ENCODE data around the gene RCAN2.

DNA sequence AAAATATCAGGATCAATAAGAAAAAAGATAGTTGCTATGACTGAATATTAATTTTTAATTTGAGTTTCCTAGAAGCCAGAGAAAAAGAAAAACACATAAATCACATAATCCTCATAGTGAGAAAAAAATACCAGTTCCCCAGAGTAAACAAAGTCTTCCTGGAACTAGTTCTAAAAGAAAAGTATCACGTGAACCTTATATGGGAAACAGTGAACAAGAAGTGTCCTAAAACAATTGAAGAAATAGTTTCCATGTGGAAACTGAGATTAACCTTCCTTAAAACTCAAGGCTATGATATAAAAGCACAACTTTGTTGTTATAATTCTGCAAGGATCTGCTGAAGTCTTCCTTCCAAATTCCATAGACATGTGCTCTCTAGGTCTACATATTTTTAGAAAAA is 50.6 kb downstream of the RCAN2 start:
- TF ChIP-seq, protein P1, sequence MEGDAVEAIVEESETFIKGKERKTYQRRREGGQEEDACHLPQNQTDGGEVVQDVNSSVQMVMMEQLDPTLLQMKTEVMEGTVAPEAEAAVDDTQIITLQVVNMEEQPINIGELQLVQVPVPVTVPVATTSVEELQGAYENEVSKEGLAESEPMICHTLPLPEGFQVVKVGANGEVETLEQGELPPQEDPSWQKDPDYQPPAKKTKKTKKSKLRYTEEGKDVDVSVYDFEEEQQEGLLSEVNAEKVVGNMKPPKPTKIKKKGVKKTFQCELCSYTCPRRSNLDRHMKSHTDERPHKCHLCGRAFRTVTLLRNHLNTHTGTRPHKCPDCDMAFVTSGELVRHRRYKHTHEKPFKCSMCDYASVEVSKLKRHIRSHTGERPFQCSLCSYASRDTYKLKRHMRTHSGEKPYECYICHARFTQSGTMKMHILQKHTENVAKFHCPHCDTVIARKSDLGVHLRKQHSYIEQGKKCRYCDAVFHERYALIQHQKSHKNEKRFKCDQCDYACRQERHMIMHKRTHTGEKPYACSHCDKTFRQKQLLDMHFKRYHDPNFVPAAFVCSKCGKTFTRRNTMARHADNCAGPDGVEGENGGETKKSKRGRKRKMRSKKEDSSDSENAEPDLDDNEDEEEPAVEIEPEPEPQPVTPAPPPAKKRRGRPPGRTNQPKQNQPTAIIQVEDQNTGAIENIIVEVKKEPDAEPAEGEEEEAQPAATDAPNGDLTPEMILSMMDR (IDR thresholded peaks at IDR 0.05) = no peak
- TF ChIP-seq POLR2A (IDR thresholded peaks at IDR 0.05) (no peak), POLR2AphosphoS5 (IDR thresholded peaks at IDR 0.05) (no peak)
